ENCODE data around the gene APLN. TPM values are rescaled to one million over a fixed set of nuclear protein-coding genes. Genes with fewer than 3 reads are reported as not detected.

APLN gene
- total RNA-seq, 2 donors from 2014 or later = not detected

- Histone ChIP-seq H3K27ac (no peak overlapping the region), H3K9me3 (no peaks in the 10 kb centered on the region), H3K36me3 (replicated peaks in 1 of 2; ENCODE audit: insufficient read depth in 1 of 2, low read depth in 2 of 2) (no peaks in the 10 kb centered on the region), H3K27me3 (no peaks in the 10 kb centered on the region), H3K4me3 (no peak overlapping the region), H3K4me1 (no peaks in the 10 kb centered on the region)
- 77% methylated on average over 2 of the region's 2 CpGs; no CpG with 5 or more reads in 1 of the 2 donors for WGBS, 2 donors
- DNase-seq (no peak), ATAC-seq (no peak)
- TF ChIP-seq, protein P1, sequence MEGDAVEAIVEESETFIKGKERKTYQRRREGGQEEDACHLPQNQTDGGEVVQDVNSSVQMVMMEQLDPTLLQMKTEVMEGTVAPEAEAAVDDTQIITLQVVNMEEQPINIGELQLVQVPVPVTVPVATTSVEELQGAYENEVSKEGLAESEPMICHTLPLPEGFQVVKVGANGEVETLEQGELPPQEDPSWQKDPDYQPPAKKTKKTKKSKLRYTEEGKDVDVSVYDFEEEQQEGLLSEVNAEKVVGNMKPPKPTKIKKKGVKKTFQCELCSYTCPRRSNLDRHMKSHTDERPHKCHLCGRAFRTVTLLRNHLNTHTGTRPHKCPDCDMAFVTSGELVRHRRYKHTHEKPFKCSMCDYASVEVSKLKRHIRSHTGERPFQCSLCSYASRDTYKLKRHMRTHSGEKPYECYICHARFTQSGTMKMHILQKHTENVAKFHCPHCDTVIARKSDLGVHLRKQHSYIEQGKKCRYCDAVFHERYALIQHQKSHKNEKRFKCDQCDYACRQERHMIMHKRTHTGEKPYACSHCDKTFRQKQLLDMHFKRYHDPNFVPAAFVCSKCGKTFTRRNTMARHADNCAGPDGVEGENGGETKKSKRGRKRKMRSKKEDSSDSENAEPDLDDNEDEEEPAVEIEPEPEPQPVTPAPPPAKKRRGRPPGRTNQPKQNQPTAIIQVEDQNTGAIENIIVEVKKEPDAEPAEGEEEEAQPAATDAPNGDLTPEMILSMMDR (IDR thresholded peaks at IDR 0.05) = no peak
- no peak for TF ChIP-seq POLR2A (IDR thresholded peaks at IDR 0.05)
- intact Hi-C loops (cut with DNase I) = no loop called here
These were observed 42.4 kb downstream of the APLN start for GRCh38 chrX:129612396-129612795.

DNA sequence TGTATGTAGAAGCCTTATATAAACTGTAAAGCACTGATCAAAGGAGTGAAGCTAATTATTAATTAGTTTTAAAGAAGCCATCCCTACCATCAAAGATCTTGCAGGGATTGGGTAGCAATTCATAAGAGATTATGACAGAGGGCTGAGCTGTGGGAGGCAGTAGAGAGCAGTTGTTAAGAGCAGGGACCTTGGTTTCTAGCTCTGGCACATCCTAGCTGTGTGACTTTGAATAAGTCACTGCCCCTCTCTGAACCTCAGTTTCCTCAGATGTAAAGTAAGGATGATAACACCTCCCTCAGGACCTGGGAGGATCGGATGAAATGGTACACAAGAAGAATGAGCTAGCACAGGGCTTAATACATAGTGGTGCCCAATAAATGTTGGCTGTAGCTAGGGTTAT lies 45.4 kb downstream of the APLN start:
- intact Hi-C loops (cut with DNase I) = loop anchor here (10.0 kb wide), 1 partner anchor 115 kb away; no protein-coding TSS in a partner anchor
- TF ChIP-seq, protein P1 (IDR thresholded peaks at IDR 0.05) = no peak
- no peak for TF ChIP-seq POLR2A (IDR thresholded peaks at IDR 0.05)
- ATAC-seq = no peak

DNA sequence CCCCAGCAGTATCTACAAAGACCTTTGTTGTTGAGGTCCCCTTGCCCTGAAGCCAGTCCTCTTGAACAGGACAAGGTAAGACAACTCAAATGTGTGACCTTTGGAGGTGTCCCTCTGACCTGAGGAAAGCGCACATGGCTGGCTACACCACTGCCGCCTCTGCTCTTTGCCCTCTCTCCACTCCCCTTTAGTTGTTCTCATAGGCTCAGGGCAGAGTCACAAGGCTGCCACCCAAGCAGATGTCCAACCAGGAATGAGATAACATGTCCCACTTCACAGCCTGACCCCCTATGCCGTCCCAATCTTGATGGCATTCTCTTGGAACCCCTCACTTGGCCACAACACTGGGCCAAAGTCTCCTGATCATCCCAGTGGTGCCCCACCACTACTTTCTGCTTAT lies 46.3 kb downstream of the APLN start:
- DNase-seq = no peak
- TF ChIP-seq, protein P1 (IDR thresholded peaks at IDR 0.05) = no peak
- TF ChIP-seq POLR2A (IDR thresholded peaks at IDR 0.05) = no peak
- no peaks in the 10 kb centered on the region for H3K36me3 ChIP-seq (replicated peaks in 1 of 2; ENCODE audit: insufficient read depth in 1 of 2, low read depth in 2 of 2)
- no peak overlapping the region for H3K4me3 ChIP-seq
- H3K9me3 ChIP-seq = no peaks in the 10 kb centered on the region
- ATAC-seq = no peak
- H3K27ac ChIP-seq = no peak overlapping the region
- intact Hi-C loops (cut with DNase I) = loop anchor here (10.0 kb wide), 1 partner anchor 116 kb away; no protein-coding TSS in a partner anchor
- WGBS, 2 donors = 75% methylated on average over 2 of the region's 3 CpGs; no CpG with 5 or more reads in 1 of the 2 donors
- H3K4me1 ChIP-seq = peaks cover 6% of the 10 kb centered on the region
- no peaks in the 10 kb centered on the region for H3K27me3 ChIP-seq

More for the DNA sequence above, 45.4 kb downstream of the APLN start:
- Histone ChIP-seq H3K27me3 (no peaks in the 10 kb centered on the region), H3K4me3 (no peak overlapping the region), H3K27ac (no peak overlapping the region), H3K9me3 (no peaks in the 10 kb centered on the region), H3K4me1 (peaks cover 2% of the 10 kb centered on the region), H3K36me3 (replicated peaks in 1 of 2; ENCODE audit: insufficient read depth in 1 of 2, low read depth in 2 of 2) (no peaks in the 10 kb centered on the region)
- 64% methylated on average over 1 of the region's 1 CpG for WGBS, 2 donors
- DNase-seq = no peak

DNA sequence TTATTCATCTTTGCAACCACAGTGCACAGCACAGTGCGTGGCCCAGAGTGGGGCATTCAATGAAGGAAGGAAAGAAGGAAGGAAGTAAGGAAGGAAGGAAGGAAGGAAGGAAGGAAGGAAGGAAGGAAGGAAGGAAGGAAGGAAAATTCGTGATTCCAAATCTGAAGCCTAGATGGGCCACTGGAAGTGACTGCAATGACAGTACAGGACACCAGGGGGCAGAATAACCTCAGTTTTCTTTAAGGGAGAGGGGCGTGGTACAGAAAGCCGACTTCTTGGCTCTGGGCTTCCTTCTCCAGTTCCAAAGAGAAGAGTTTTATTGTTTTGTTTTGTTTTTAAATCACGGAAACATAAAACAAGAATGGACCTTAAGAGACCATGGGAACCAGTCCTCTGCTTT lies 47.8 kb downstream of the APLN start:
- TF ChIP-seq POLR2A (IDR thresholded peaks at IDR 0.05) = no peak
- TF ChIP-seq, protein P1 (IDR thresholded peaks at IDR 0.05) = peak; percentile 34 to 86 (median 74)
- Histone ChIP-seq H3K9me3 (no peaks in the 10 kb centered on the region), H3K4me3 (no peak overlapping the region), H3K4me1 (peaks cover 6% of the 10 kb centered on the region), H3K27ac (no peak overlapping the region), H3K36me3 (replicated peaks in 1 of 2; ENCODE audit: insufficient read depth in 1 of 2, low read depth in 2 of 2) (no peaks in the 10 kb centered on the region), H3K27me3 (no peaks in the 10 kb centered on the region)
- DNase-seq = peak; percentile 60 to 77 (median 66)
- peak; percentile 61 for ATAC-seq
- WGBS, 2 donors = 3 to 12% methylated on average over 5 of the region's 5 CpGs
- intact Hi-C loops (cut with DNase I) = loop anchor here (10.0 kb wide), 1 partner anchor 118 kb away; no protein-coding TSS in a partner anchor

GRCh38 chrX:129600981-129601424 lies 53.8 kb downstream of the APLN start:
- no peak for DNase-seq
- Histone ChIP-seq H3K4me1 (peaks cover 6% of the 10 kb centered on the region), H3K27ac (no peak overlapping the region), H3K36me3 (replicated peaks in 1 of 2; ENCODE audit: insufficient read depth in 1 of 2, low read depth in 2 of 2) (no peaks in the 10 kb centered on the region), H3K4me3 (no peak overlapping the region), H3K27me3 (no peaks in the 10 kb centered on the region), H3K9me3 (no peaks in the 10 kb centered on the region)
- 36 to 57% methylated on average over 5 to 11 of the region's 11 CpGs for WGBS, 2 donors
- intact Hi-C loops (cut with DNase I) = loop anchor here (10.0 kb wide), 1 partner anchor 124 kb away; no protein-coding TSS in a partner anchor
- TF ChIP-seq POLR2A (IDR thresholded peaks at IDR 0.05) = no peak
- TF ChIP-seq, protein P1 (IDR thresholded peaks at IDR 0.05) = peak; percentile 24 to 51 (median 38)
- ATAC-seq = no peak
